ENCODE results near the gene ARMC5. TPM values are rescaled to one million over a fixed set of nuclear protein-coding genes. Genes with fewer than 3 reads are reported as not detected.
"Not testable (repeated sequence)": the region's sequence is repeated elsewhere in the genome, so short reads cannot be mapped to it uniquely, and the experiment has no call there.

ARMC5 gene
- total RNA-seq, 1 donor from 2014 or later: 5.5 TPM

DNA sequence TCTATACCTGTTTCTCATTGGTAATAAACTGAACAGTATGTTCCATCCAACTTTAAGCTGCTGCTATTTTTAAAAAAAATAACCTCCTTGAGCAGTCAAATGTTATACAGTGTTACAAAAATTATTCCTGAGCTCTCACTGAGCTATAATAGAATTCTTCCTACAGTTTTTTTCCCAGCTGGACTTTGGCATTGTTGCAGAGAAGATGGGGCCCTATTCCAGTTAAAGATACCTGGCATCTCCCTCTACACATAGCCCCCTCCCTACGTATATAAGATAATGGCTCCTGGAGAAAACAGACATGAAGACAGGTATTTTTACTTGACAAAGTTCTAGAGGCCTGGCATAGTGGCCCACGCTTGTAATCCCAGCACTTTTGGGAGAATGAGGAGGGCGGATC, 29.5 kb upstream of the ARMC5 start:
- no peak for ATAC-seq

DNA sequence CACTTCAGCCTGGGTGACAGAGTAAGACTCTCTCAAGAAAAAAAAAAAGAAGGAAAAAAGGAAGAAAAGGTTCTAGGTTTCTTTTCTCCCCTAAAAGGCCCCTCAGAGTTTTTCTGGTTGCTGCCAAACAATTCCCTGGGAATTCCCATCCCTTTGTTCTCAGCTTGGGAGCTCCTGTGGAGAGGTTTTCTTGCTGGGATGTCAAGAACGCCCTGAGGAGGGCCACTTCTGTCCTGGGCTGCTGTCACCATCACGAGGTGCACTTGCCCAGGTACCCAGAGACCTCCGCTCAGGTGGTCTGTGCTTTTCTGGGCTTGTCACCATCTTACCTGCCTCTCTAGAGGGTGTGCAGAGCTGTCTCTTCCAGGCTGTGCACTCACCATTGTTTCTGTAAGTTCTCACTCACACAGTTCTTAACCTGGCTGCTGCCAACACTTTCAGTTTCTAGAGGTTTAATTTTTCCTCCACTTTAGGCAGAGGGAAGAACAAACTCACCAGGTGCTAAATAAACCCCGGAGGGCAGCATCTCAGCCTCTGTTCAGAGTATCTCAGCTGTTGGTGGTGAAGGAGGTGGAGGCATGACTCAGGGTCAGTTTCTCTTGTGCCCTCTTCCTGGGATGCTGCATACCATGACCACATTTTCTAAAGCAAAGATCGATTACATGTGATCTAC, 28.8 kb upstream of the ARMC5 start:
- intact Hi-C loops (cut with DNase I): no loop called here

More for the DNA sequence above, 29.5 kb upstream of the ARMC5 start:
- DNase-seq (ENCODE audit: missing footprints): no peak
- intact Hi-C loops (cut with DNase I): no loop called here

DNA sequence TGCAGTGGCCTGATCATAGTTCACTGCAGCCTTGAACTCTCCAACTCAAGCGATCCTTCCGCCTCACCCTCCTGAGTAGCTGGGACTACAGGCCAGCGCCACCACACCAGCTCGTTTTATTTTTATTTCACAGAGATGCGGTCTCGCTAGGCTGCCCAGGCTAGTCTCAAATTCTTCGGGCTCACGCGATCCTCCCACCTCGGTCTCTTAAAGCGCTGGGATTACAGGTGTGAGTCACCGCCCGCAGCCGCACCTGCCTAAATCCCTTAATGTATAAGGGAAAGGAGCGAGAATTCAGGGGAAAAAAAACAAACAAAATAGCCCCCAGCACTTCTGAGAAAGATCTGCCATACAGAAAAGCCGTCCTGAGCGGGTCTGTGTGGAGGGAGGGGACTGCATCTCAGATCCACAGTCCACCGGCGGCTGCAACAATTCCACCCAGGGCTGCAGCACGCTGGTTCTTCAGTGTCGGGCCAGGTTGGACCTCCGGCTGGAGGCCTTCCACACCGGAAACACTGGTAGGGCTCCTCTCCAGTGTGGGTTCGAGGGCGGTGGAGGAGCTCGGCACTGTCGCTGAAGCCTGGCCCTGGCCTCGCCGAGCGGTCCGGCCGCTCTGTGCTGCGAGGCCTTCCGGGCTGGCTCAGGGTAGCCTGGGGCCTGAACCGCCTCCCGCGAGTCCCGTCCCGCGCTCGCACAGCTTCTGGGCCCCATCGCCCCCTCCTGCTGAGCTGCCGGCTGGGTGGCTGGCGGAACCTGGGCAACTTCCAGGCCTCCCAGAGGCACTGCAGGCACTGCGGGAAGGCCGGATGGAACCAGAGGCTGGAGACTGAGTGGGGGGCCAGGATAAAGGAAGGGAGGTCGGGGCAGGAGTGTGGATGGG, 23.7 kb upstream of the ARMC5 start:
- intact Hi-C loops (cut with DNase I): no loop called here
- no peak for DNase-seq (ENCODE audit: missing footprints)
- no peak for ATAC-seq

More for the DNA sequence above, 28.8 kb upstream of the ARMC5 start:
- ATAC-seq (no peak), DNase-seq (ENCODE audit: missing footprints) (no peak)

DNA sequence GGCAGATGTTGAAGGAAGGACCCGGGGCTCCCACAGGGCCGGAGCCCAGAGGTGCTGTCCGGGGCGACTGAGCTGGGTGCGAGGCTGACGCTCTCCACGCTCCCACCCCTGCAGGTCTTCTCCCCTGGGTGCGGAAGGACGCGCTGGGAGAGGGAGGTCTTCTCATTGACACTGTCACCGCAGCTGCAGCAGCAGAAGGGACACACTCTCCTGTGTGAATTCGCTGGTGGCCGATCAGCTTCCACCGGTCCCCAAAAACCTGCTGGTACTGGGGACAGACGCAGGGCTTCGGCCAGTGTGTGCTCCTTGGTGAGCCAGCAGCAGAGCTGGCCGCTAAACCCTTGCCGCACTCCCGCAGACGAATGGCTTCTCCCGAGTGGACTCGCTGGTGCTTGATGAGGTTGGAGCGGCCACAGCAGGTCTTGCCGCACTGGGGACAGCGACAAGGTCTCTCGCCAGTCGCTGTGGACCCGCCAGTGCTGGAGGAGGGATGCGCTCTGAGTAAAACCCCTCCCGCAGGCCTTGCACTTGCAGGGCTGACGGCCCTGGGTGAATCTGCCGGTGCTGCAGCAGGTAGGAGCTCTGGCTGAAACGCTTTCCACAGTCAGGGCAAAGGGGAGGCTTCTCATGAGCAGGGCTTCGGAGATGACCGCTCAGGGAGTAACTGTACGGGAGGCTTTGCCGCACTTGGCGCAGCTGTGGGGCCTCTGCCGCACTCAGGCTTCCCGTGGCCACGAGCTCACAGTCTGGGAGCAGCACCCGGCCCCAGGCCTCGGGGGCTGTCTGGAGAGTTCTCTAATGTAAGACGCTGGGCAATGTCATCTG, 22.9 kb upstream of the ARMC5 start:
- ATAC-seq (no peak), DNase-seq (ENCODE audit: missing footprints) (no peak)
- intact Hi-C loops (cut with DNase I): no loop called here

DNA sequence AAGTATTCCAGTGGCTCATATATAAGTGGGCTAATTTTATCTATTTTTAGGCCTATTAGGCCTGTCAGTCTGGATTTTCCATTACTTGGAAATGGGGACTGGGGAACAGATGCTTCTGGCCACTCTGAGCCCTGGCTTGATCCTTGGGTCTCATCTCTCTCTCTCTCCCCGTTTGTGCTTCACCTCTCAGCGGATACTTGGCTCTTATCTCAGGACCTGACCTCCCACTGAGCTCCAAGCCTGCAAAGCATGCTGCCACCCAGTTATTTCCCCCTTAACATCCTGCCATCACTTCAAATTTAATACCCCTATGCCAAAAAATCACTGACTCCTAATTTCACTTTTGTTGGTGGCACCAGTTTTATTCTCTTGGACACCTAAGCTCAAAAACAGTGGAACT, 20.9 kb upstream of the ARMC5 start:
- intact Hi-C loops (cut with DNase I): no loop called here
- DNase-seq (ENCODE audit: missing footprints): no peak
- ATAC-seq: no peak

DNA sequence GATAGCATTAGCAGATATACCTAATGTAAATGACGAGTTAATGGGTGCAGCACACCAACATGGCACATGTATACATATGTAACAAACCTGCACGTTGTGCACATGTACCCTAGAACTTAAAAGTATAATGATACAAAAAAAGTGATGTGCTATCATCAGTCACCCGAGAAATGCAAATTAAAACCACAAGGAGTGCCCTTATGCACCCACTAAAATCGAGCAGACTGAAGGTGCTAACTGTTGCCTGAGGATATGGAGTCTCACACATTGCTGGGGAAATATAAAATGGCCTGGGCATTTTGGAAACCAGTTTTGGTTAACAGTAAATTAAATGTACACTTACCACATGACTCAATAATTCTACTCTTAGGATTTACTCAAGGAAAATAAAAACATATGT, 20.3 kb upstream of the ARMC5 start:
- DNase-seq (ENCODE audit: missing footprints); ATAC-seq; intact Hi-C loops (cut with DNase I): not testable (repeated sequence)

DNA sequence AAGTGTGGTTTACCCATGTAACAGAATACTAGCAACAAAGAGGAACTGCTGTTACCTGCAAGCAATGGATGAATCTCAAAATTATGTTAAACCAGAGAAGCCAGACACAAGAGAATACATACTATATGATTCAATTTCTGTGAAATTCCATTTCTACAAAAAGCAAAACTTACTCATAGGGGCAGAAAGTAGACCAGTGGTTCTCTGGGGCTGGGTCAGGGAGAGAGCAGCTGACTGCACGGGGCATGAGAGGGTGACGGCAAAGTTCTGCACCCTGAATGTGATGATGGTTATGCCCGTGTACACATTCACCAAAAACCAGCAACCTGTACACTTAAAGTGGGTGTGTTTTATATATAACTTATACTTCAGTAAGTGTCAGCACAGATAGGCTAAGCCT, 19.8 kb upstream of the ARMC5 start:
- intact Hi-C loops (cut with DNase I): no loop called here
- ATAC-seq: no peak
- DNase-seq (ENCODE audit: missing footprints): no peak

DNA sequence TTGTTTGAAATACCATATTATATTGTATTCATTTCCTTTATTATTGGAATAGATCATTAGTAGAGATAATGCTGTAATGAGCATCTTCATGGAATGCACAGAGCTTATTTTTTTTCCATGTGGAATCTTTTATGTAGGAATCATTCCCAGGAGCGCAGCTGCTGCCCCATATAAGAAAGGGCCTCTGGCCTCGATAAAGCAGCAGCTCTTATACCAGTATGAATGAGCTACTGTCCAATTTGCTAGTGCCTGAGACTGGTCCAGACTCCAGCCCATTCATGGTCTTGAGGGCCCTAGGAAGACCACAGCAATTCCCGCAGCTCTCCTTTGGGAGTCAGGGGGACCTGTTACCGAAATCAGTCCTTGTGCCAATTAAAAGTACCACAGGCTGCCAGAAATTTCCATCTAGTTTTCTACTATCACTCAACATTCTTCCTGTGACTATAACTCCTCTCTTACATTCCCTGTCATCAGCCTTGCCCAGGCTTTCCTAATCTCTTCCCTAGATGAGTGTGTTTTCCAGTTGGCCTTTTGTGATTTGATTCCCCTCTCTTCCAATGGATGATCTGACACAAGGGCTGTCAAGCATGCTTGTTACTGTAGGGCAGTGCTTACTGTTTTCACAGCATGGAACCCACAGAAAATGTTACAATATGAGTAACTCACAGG, 18.7 kb upstream of the ARMC5 start:
- no peak for DNase-seq (ENCODE audit: missing footprints)
- no peak for ATAC-seq
- intact Hi-C loops (cut with DNase I): loop anchor here (10.0 kb wide), 1 partner anchor 256 kb away; the partner anchor contains the start of gene FUS

DNA sequence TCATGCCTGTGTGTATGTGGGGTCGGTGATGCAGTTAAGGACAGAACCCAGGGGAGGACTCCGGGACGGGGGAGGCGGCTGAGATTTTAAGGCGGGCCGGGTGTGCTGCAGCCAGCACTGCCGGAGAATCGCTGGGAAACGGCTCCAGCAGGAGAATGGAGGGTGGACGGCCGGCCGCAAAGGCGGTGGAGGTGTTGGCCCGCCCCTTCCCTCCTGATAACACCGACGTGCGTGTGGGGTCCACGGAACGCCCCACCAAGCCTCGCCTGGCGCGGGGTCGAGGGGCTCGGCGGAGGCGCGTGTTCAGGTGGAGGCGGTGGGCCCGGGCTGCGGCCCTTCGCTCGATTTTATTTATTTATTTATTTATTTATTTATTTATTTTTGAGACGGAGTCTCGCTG, 17.3 kb upstream of the ARMC5 start:
- intact Hi-C loops (cut with DNase I): loop anchor here (10.0 kb wide), 1 partner anchor 257 kb away; the partner anchor contains the start of gene FUS
- no peak for ATAC-seq
- no peak for DNase-seq (ENCODE audit: missing footprints)

DNA sequence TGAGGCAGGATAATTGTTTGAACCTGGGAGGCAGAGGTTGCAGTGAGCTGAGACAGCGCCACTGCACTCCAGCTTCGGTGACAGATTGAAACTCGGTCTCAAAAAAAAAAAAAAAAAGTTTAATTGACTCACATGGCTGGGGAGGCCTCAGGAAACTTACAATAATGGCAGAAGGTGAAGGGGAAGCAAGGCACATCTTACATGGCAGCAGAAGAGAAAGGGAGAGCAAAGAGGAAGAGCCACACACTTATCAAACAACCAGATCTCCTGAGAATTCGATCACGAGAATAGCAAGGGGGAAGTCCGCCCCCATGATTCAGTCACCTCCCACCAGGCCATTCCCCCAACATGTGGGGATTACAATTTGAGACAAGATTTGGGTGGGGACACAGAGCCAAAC, 13.4 kb upstream of the ARMC5 start:
- DNase-seq (ENCODE audit: missing footprints); ATAC-seq: not testable (repeated sequence)
- intact Hi-C loops (cut with DNase I): loop anchor here (10.0 kb wide), 1 partner anchor 261 kb away; the partner anchor contains the start of gene FUS

DNA sequence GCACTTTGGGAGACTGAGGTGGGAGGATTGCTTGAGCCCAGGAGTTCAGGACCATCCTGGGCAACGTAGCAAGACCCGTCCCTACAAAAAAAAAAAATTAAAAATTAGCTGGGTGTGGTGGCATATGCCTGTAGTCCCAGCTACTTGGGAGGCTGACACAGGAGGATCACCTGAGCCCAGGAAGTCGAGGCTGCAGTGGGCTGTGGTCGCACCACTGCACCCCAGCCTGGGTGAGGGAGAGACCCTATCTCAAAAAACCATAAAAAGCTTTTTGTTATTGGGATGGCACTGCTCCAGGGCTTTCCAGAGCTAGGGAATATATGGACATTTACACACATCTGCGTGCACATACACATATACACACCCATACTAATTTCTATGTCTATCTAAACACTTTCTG, 8.1 kb upstream of the ARMC5 start:
- no peak for ATAC-seq
- intact Hi-C loops (cut with DNase I): loop anchor here (10.0 kb wide), 1 partner anchor 376 kb away; the partner anchor contains the start of genes ZNF646 and ZNF668
- no peak for DNase-seq (ENCODE audit: missing footprints)

DNA sequence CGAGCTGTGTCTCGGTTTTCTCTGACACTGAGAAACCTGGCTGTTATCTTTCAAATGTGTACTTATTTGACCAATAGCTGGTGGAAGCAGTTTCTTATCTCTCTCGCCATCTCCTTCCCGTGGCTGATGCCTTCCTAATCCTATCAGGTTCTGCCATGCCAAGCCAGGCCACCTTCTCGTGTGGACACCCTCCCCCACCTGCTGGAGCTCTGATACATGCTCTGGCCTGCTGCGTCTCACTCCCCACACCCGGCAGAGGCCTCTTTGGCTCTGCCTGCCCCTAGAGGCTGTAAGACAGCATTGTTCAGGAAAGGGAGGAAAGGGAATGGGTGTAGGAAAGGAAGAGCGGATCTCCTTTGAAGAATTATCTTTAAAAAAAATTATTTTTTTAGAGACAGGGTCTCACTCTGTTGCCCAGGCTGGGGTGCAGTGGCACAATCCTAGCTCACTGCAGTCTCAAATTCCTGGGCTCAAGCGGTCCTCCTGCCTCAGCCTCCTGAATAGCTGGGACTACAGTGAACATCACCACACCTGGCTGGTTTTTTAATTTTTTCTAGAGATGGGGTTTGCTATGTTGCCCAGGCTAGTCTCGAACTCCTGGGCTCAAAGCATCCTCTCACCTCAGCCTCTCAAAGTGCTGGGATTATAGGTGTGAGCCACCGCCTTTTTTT, 7.5 kb upstream of the ARMC5 start:
- ATAC-seq (peak; percentile 66), DNase-seq (ENCODE audit: missing footprints) (peak; percentile 69)
- intact Hi-C loops (cut with DNase I): loop anchor here (10.0 kb wide), 1 partner anchor 377 kb away; the partner anchor contains the start of genes ZNF646 and ZNF668

DNA sequence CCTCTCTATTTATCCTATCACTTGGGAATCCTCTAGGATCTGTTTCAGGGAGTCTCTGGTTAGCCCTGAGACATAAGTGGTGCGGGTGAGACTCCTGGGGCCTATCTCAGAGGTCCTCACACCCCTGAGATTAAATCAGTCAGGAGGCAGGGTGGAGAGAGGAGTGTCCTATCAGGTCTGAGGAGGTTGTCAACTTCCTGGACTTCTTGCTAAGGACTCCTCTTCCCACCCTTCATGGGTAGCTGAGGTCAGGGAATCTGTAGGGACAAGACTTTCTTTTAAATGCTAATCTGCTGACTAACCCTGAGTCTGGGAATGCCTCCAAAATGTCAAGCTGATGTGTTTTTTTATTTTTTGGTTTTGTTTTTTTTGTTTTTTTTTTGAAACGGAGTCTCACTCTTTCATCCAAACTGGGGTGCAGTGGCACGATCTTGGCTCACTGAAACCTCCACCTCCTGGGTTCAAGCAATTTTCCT, 6.6 kb upstream of the ARMC5 start:
- DNase-seq (ENCODE audit: missing footprints) (no peak), ATAC-seq (peak; percentile 49)
- intact Hi-C loops (cut with DNase I): loop anchor here (10.0 kb wide), 1 partner anchor 378 kb away; the partner anchor contains the start of genes ZNF646 and ZNF668

DNA sequence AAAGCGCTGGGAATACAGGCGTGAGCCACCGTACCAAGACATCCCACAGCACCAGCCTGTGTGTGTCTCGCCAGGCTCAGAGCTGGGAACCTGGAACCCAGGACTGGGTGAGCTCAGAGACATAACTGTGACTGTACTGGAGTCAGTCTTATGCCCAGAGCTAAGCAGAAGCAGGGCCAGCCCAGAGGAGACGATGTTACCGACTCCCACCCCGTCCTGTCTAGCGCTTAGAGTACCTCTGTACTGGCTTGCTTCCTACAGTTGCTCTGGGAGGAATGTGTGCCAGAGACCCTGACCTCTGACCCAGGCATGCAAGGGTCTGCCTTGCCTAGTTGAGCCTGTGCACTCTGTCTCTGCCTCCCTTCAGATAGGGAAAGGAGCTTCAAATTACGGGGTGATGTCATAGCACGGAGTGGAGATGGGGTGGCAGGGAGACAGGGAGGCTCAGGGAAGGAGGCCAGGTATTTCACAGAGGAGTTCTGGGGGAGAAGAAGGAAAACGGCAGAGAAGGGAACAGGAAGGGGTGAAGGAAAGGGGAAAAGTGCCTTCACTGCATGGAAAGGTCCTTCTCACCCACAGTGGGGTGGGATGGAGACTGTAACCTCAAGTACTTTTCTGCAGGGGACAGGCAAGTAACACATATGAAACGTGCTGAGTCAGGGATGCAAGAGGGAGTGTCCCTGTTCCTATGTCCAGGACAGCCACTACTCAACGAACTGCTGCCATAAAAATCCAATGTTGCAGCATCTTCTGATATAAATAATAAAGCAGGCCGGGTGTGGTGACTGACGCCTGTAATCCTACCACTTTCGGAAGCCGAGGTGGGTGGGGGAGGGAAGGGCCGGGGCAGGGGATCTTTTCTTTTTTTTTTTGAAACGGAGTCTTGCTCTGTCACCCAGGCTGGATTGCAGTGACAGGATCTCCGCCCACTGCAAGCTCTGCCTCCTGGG, 5.8 kb upstream of the ARMC5 start:
- intact Hi-C loops (cut with DNase I): loop anchor here (10.0 kb wide), 1 partner anchor 379 kb away; the partner anchor contains the start of genes ZNF646 and ZNF668
- DNase-seq (ENCODE audit: missing footprints) (peak; percentile 66), ATAC-seq (peak; percentile 27)

DNA sequence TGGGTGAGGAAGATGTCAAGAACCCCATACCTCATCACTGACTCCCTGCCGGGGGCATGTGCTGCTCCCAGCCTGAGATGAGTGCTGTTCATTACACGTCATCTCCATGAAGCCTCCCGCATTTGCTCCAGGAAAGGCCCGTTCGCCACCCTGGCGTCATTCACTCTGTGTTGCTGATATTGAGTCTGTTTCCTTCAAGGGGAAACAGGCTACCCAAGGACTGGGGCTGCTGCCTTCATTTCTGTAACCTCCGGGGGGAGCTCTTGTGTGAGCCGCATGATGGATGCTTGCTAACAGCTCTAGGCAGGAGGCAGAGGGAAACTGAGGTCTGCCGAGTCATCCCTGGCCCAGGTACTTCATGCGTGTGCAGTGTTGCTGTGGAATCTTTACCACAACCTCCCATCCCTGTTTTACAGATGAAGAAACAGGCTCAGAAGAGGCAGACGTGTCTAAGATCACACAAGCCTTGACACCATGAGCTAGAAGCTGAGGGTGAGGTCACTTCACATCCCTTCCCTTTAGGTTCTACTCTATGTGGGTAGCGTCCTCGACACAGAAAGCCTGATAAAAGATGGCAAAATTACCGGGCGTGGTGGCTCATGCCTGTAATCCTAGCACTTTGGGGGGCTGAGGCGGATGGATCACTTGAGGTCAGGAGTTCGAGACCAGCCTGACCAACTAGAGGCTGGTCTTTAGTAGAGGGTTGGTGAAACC, 3.5 kb upstream of the ARMC5 start:
- no peak for ATAC-seq
- DNase-seq (ENCODE audit: missing footprints): no peak
- intact Hi-C loops (cut with DNase I): loop anchor here (5.0 to 10.0 kb wide), 3 partner anchors 381 to 468 kb away; partner anchors contain the start of genes HSD3B7, ZNF267, ZNF646 and ZNF668

DNA sequence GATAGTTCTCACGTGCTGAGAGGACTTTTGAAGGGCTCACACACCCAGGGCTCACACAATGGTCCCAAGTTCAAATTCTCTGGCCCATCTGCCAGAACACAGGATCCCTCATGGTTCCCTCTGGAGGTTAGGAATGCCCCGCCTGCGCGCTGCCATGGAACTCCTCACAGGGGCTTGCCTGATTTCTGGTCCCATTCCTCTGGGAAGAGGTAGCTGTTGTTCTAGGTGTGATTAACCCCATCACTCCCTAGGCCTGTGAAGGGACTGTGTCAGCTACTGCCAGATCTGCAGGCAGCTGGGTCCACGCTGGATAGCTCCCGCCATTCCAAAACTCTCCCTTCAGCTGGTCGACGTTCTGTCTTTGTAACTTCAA, 2.3 kb upstream of the ARMC5 start:
- ATAC-seq (no peak), DNase-seq (ENCODE audit: missing footprints) (no peak)
- intact Hi-C loops (cut with DNase I): loop anchor here (5.0 to 10.0 kb wide), 3 partner anchors 382 to 470 kb away; partner anchors contain the start of genes HSD3B7, ZNF267, ZNF646 and ZNF668

Measured in Right ventricle myocardium inferior (tissue), 1 donor.